ENCODE data around the gene SELENOO. TPM values are rescaled to one million over a fixed set of nuclear protein-coding genes. Genes with fewer than 3 reads are reported as not detected.

SELENOO gene
- total RNA-seq, 1 donor from 2014 or later: 39.0 TPM

DNA sequence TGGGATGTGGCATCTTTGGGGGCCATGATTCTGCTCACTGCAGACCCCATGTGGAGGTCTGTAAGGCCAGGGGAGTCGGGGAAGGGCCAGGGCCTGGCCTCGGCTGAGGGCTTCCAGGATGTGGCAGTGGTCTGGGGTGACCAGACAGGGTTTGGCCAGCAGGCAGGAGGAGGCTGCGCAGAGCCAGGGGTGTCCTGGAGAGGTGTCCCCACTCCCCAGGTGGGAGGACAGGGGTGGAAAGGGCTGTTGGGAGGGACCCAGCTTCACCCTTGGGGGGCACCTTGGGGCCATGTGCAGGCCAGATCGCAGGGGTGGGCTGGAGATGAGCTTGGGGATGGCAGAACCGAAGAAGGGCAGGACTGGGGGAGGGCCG is 26.8 kb upstream of the SELENOO start:
- ATAC-seq (ENCODE audit: low read depth) (no peak), DNase-seq (no peak)
- H3K4me3 Mint-ChIP-seq: no peak overlapping the region
- H3K36me3 Mint-ChIP-seq (ENCODE audit: low read depth): no peaks in the 10 kb centered on the region
- ChIA-PET POLR2A (interaction anchor here (0.7 to 6.6 kb wide), 4 partner anchors 9 to 168 kb away, joined by 3 to 80 read pairs (median 3); no protein-coding TSS in a partner anchor), CTCF (no interaction called here)
- peaks cover 13% of the 10 kb centered on the region for H3K27me3 Mint-ChIP-seq
- intact Hi-C loops (cut with micrococcal nuclease): loop anchor here (1.0 to 2.0 kb wide), 3 partner anchors 11 to 27 kb away; partner anchors contain the start of genes SELENOO and TRABD
- H3K9me3 Mint-ChIP-seq: no peaks in the 10 kb centered on the region
- H3K27ac Mint-ChIP-seq: peak overlapping the region; percentile 12
- H3K4me1 Mint-ChIP-seq: peaks cover 34% of the 10 kb centered on the region
- TF ChIP-seq, protein P1, sequence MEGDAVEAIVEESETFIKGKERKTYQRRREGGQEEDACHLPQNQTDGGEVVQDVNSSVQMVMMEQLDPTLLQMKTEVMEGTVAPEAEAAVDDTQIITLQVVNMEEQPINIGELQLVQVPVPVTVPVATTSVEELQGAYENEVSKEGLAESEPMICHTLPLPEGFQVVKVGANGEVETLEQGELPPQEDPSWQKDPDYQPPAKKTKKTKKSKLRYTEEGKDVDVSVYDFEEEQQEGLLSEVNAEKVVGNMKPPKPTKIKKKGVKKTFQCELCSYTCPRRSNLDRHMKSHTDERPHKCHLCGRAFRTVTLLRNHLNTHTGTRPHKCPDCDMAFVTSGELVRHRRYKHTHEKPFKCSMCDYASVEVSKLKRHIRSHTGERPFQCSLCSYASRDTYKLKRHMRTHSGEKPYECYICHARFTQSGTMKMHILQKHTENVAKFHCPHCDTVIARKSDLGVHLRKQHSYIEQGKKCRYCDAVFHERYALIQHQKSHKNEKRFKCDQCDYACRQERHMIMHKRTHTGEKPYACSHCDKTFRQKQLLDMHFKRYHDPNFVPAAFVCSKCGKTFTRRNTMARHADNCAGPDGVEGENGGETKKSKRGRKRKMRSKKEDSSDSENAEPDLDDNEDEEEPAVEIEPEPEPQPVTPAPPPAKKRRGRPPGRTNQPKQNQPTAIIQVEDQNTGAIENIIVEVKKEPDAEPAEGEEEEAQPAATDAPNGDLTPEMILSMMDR (IDR thresholded peaks at IDR 0.05): no peak

- Mint-ChIP-seq H3K27ac (no peak overlapping the region), H3K9me3 (no peaks in the 10 kb centered on the region), H3K4me3 (no peak overlapping the region), H3K4me1 (peaks cover 33% of the 10 kb centered on the region), H3K36me3 (ENCODE audit: low read depth) (no peaks in the 10 kb centered on the region), H3K27me3 (peaks cover 11% of the 10 kb centered on the region)
- DNase-seq (no peak), ATAC-seq (ENCODE audit: low read depth) (no peak)
- TF ChIP-seq, protein P1 (IDR thresholded peaks at IDR 0.05): no peak
- intact Hi-C loops (cut with micrococcal nuclease): no loop called here
- POLR2A ChIA-PET: interaction anchor here (0.9 to 6.6 kb wide), 3 partner anchors 13 to 34 kb away, joined by 3 to 80 read pairs (median 3); no protein-coding TSS in a partner anchor
- CTCF ChIA-PET: no interaction called here
These were observed 26.2 kb upstream of the SELENOO start for GRCh38 chr22:50174382-50175190.

DNA sequence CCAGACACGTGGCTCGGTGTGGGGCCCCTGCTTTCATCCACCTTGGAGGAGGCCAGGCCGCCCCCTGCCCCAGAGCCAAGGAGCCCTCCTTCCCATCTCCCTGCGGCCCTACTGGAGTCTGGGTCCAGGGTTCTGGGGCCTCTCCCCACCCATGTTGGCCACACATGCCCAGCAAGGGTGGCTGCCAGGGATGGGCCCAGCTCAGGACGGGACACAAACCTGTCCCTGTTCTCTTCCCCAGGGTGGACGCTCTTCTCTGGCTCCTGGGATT is 25.7 kb upstream of the SELENOO start:
- ChIA-PET POLR2A (interaction anchor here (0.9 to 6.6 kb wide), 3 partner anchors 12 to 33 kb away, joined by 3 to 80 read pairs (median 3); no protein-coding TSS in a partner anchor), CTCF (no interaction called here)
- peaks cover 15% of the 10 kb centered on the region for H3K27me3 Mint-ChIP-seq
- ATAC-seq (ENCODE audit: low read depth): no peak
- H3K9me3 Mint-ChIP-seq: no peaks in the 10 kb centered on the region
- peaks cover 36% of the 10 kb centered on the region for H3K4me1 Mint-ChIP-seq
- H3K27ac Mint-ChIP-seq: no peak overlapping the region
- intact Hi-C loops (cut with micrococcal nuclease): no loop called here
- DNase-seq: no peak
- H3K4me3 Mint-ChIP-seq: no peak overlapping the region
- no peaks in the 10 kb centered on the region for H3K36me3 Mint-ChIP-seq (ENCODE audit: low read depth)
- TF ChIP-seq, protein P1 (IDR thresholded peaks at IDR 0.05): no peak

GRCh38 chr22:50175921-50176849 is 24.6 kb upstream of the SELENOO start:
- TF ChIP-seq, protein P1 (IDR thresholded peaks at IDR 0.05): no peak
- DNase-seq (no peak), ATAC-seq (ENCODE audit: low read depth) (peak; percentile 41)
- Mint-ChIP-seq H3K4me1 (peaks cover 36% of the 10 kb centered on the region), H3K36me3 (ENCODE audit: low read depth) (no peaks in the 10 kb centered on the region), H3K4me3 (no peak overlapping the region), H3K27ac (no peak overlapping the region), H3K27me3 (peaks cover 14% of the 10 kb centered on the region), H3K9me3 (no peaks in the 10 kb centered on the region)
- ChIA-PET POLR2A (interaction anchor here (6.6 kb wide), 1 partner anchor 15 kb away, joined by 80 read pairs; no protein-coding TSS in a partner anchor), CTCF (no interaction called here)
- intact Hi-C loops (cut with micrococcal nuclease): no loop called here

Measured in activated B cell treated with CpG ODN at 0.5 μM for 24 hours (primary cell).